ENCODE results near the gene SLC1A1.
"Not testable (repeated sequence)": the region's sequence is repeated elsewhere in the genome, so short reads cannot be mapped to it uniquely, and the experiment has no call there.

The SLC1A1 gene

GRCh38 chr9:4581861-4582565, 91.7 kb downstream of the SLC1A1 start:
- DNase-seq, result no peak

- DNase-seq, result no peak
These were observed 92.7 kb downstream of the SLC1A1 start for GRCh38 chr9:4583001-4583400.

GRCh38 chr9:4584636-4585035, 94.4 kb downstream of the SLC1A1 start:
- no peak for DNase-seq

GRCh38 chr9:4585135-4585534, 94.9 kb downstream of the SLC1A1 start:
- DNase-seq, result no peak

- no peak for DNase-seq
These were observed 98.5 kb downstream of the SLC1A1 start for GRCh38 chr9:4588721-4589120.

- no peak for DNase-seq
These were observed 100.3 kb downstream of the SLC1A1 start for GRCh38 chr9:4590430-4591122.

GRCh38 chr9:4591123-4591500, 100.8 kb downstream of the SLC1A1 start:
- no peak for DNase-seq

- no peak for DNase-seq
These were observed 102.0 kb downstream of the SLC1A1 start for GRCh38 chr9:4592295-4592694.

GRCh38 chr9:4592886-4593285, 102.6 kb downstream of the SLC1A1 start:
- no peak for DNase-seq

GRCh38 chr9:4594545-4594944, 104.3 kb downstream of the SLC1A1 start:
- no peak for DNase-seq

- DNase-seq, result no peak
These were observed 104.7 kb downstream of the SLC1A1 start for GRCh38 chr9:4594994-4595393.

GRCh38 chr9:4596165-4596922, 106.1 kb downstream of the SLC1A1 start:
- no peak for DNase-seq

- no peak for DNase-seq
These were observed 110.1 kb downstream of the SLC1A1 start for GRCh38 chr9:4600368-4600767.

GRCh38 chr9:4603830-4604229, 113.6 kb downstream of the SLC1A1 start:
- no peak for DNase-seq

GRCh38 chr9:4604678-4605095, 114.4 kb downstream of the SLC1A1 start:
- DNase-seq, result peak; percentile 67

GRCh38 chr9:4606033-4606432, 115.8 kb downstream of the SLC1A1 start:
- not testable (repeated sequence) for DNase-seq

- DNase-seq, result no peak
These were observed 124.4 kb downstream of the SLC1A1 start for GRCh38 chr9:4614627-4615026.

- no peak for DNase-seq
These were observed 125.0 kb downstream of the SLC1A1 start for GRCh38 chr9:4615251-4615650.

- DNase-seq, result no peak
These were observed 125.5 kb downstream of the SLC1A1 start for GRCh38 chr9:4615778-4616177.

GRCh38 chr9:4617752-4618151, 127.5 kb downstream of the SLC1A1 start:
- DNase-seq, result no peak

- DNase-seq, result no peak
These were observed 128.4 kb downstream of the SLC1A1 start for GRCh38 chr9:4618700-4619099.

- DNase-seq, result no peak
These were observed 129.9 kb downstream of the SLC1A1 start for GRCh38 chr9:4620057-4620765.

GRCh38 chr9:4620881-4621555, 130.8 kb downstream of the SLC1A1 start:
- no peak for DNase-seq

Data from NCI-H526 treated with DMSO at 0.1 percent for 48 hours (cell line).